CD14-positive monocyte (primary cell): ENCODE results near the gene AKT1S1. TPM values are rescaled to one million over a fixed set of nuclear protein-coding genes. Genes with fewer than 3 reads are reported as not detected.

Source experiments
- DNase-seq, 3 donors: peaks; one replicate each; pipeline ENCODE4 v3.0.0-alpha.2; 2011 to 2022
- H2AFZ ChIP-seq: 2 replicates; pipeline ENCODE4 v1.6.0; 2012; ENCODE audit warnings: mild to moderate bottlenecking, low read depth, low read length, inconsistent platforms; ENCODE audit not compliant: insufficient read depth, poor library complexity, severe bottlenecking
- H3K27ac ChIP-seq, 2 donors: 1 replicate in 1 of 2; 2 replicates in 1 of 2; pipeline ENCODE4 v1.5.1; 2012 to 2013; ENCODE audit warnings: low read length in 2 of 2, control low read depth in 1 of 2, inconsistent platforms in 1 of 2, low read depth in 1 of 2, mild to moderate bottlenecking in 1 of 2
- H3K27me3 ChIP-seq, 2 donors: one replicate each; pipeline versions ENCODE4 v1.6.0 to v1.6.1; 2011 to 2013; ENCODE audit warnings: low read length in 2 of 2; ENCODE audit not compliant: control insufficient read depth in 2 of 2, insufficient read depth in 2 of 2
- H3K36me3 ChIP-seq, 2 donors: replicated peaks in 1 of 2; 1 replicate in 1 of 2; 2 replicates in 1 of 2; pipeline versions ENCODE4 v1.5.1 to v1.6.1; 2012 to 2013; ENCODE audit warnings: low read length in 2 of 2, control low read depth in 1 of 2, inconsistent platforms in 1 of 2, mild to moderate bottlenecking in 1 of 2; ENCODE audit not compliant: insufficient read depth in 2 of 2, control insufficient read depth in 1 of 2
- H3K4me1 ChIP-seq, 2 donors: 1 replicate in 1 of 2; 2 replicates in 1 of 2; pipeline versions ENCODE4 v1.5.1 to v1.6.1; 2012 to 2013; ENCODE audit warnings: low read length in 2 of 2, control low read depth in 1 of 2, inconsistent platforms in 1 of 2, mild to moderate bottlenecking in 1 of 2, moderate library complexity in 1 of 2; ENCODE audit not compliant: insufficient read depth in 2 of 2, control insufficient read depth in 1 of 2
- H3K4me2 ChIP-seq: replicated peaks from 2 replicates; pipeline ENCODE3; 2012; ENCODE audit warnings: low read length, moderate library complexity, mild to moderate bottlenecking; ENCODE audit not compliant: poor library complexity, severe bottlenecking; ENCODE audit errors: extremely low read depth
- H3K4me3 ChIP-seq, 3 experiments: fragments of 200-600 bp in 1 of 3; sonication (generic) in 1 of 3; replicated peaks in 1 of 3; 1 replicate in 2 of 3; 2 replicates in 1 of 3; pipeline ENCODE4 v1.5.1; 2011 to 2013; ENCODE audit warnings: low read length in 3 of 3, mild to moderate bottlenecking in 3 of 3, control low read depth in 2 of 3, low read depth in 2 of 3, inconsistent platforms in 1 of 3, moderate library complexity in 1 of 3
- H3K79me2 ChIP-seq: 2 replicates; pipeline ENCODE4 v1.6.0; 2012; ENCODE audit warnings: mild to moderate bottlenecking, control low read depth, inconsistent platforms, low read length, moderate library complexity; ENCODE audit not compliant: insufficient read depth
- H3K9ac ChIP-seq: 2 replicates; pipeline ENCODE4 v1.6.0; 2017; ENCODE audit warnings: low read length, mild to moderate bottlenecking; ENCODE audit not compliant: insufficient read depth, poor library complexity, severe bottlenecking
- H3K9me3 ChIP-seq, 2 donors: replicated peaks in 1 of 2; 1 replicate in 1 of 2; 2 replicates in 1 of 2; pipeline versions ENCODE4 v1.5.1 to v1.6.1; 2012 to 2013; ENCODE audit warnings: low read length in 2 of 2, control low read depth in 1 of 2; ENCODE audit not compliant: control insufficient read depth in 1 of 2, insufficient read depth in 1 of 2
- H4K20me1 ChIP-seq: 2 replicates; pipeline ENCODE4 v1.6.0; 2012; ENCODE audit warnings: mild to moderate bottlenecking, low read length, control low read depth, moderate library complexity; ENCODE audit not compliant: insufficient read depth
- H3K27ac Mint-ChIP-seq, 7 donors: one replicate each; pipeline ENCODE4 v1.8.0; 2020; ENCODE audit warnings: mild to moderate bottlenecking in 7 of 7, mixed read lengths in 7 of 7, moderate library complexity in 6 of 7, inconsistent platforms in 2 of 7
- H3K27me3 Mint-ChIP-seq, 3 donors: one replicate each; pipeline ENCODE4 v1.8.0; 2021 to 2022; ENCODE audit warnings: low read depth in 3 of 3, mild to moderate bottlenecking in 3 of 3, mixed read lengths in 3 of 3, moderate library complexity in 3 of 3, inconsistent platforms in 1 of 3
- H3K36me3 Mint-ChIP-seq, 2 donors: one replicate each; pipeline ENCODE4 v1.8.0; 2020; ENCODE audit warnings: mixed read lengths in 2 of 2, inconsistent platforms in 1 of 2, mild to moderate bottlenecking in 1 of 2
- H3K4me1 Mint-ChIP-seq: one replicate; pipeline ENCODE4 v1.8.0; 2020; ENCODE audit warnings: mild to moderate bottlenecking, mixed read lengths
- H3K4me3 Mint-ChIP-seq, 2 donors: one replicate each; pipeline ENCODE4 v1.8.0; 2020; ENCODE audit warnings: mild to moderate bottlenecking in 2 of 2, mixed read lengths in 2 of 2, moderate library complexity in 1 of 2
- H3K9me3 Mint-ChIP-seq, 7 donors: one replicate each; pipeline ENCODE4 v1.8.0; 2020 to 2022; ENCODE audit warnings: mixed read lengths in 7 of 7, mild to moderate bottlenecking in 6 of 7, moderate library complexity in 6 of 7, inconsistent platforms in 2 of 7
- CTCF ChIP-seq: fragments of 200-600 bp; IDR thresholded peaks from one replicate; pipeline ENCODE4 v1.8.0; 2022; ENCODE audit warnings: antibody characterized with exemption, mild to moderate bottlenecking
- WGBS: methylation state at CpG from one replicate; pipeline ENCODE4 v1.1.5; 2013; ENCODE audit warnings: missing lambda C conversion rate; ENCODE audit not compliant: insufficient coverage; 5-methylcytosine and 5-hydroxymethylcytosine counted together
- intact Hi-C, 2 donors: fragments of 100-400 bp; cut with micrococcal nuclease; formaldehyde crosslinking; loops; one replicate each; pipeline versions ENCODE4 v1.15.0 to v1.15.1; 2023
- polyA plus RNA-seq, 3 donors: library from polyadenylated mRNA; depleted of rRNA in 1 of 3; unstranded in 2 of 3; stranded (reverse) in 1 of 3; fragments of 300-500 nt in 2 of 3; fragments of >200 nt in 1 of 3; fragmentation: Illumina TruSeq in 2 of 3; gene quantifications; 1 replicate in 2 of 3; 2 replicates in 1 of 3; pipeline ENCODE4 v1.2.3, GENCODE V29; 2012 to 2021

Gene AKT1S1
- polyA plus RNA-seq, 3 donors = 5.4 to 18.2 (median 6.6) TPM

GRCh38 chr19:49848938-49849337 lies 28.2 kb downstream of the AKT1S1 start:
- no CpG with 5 or more reads among the region's 3 CpGs for WGBS
- Histone ChIP-seq H3K4me2 (no peak overlapping the region), H3K79me2 (peaks cover 20% of the 10 kb centered on the region), H3K27me3 (peaks cover 7 to 12% of the 10 kb centered on the region in 2 donors), H3K4me3 (peak overlapping the region in 1 of 3 experiments; percentile 46), H4K20me1 (peaks cover 21% of the 10 kb centered on the region), H3K36me3 (no peaks in the 10 kb centered on the region), H3K9me3 (peaks cover 4% of the 10 kb centered on the region in 2 donors), H3K27ac (peak overlapping the region in 1 of 2 donors; percentile 49), H3K4me1 (peaks cover 47 to 55% of the 10 kb centered on the region in 2 donors), H3K9ac (no peak overlapping the region), H2AFZ (no peak overlapping the region)
- Mint-ChIP-seq H3K4me1 (peaks cover 55% of the 10 kb centered on the region), H3K27ac (peak overlapping the region; percentile 64 to 90 (median 81)), H3K9me3 (peaks cover 4 to 11% (median 8%) of the 10 kb centered on the region in 7 donors), H3K27me3 (peaks cover 13 to 17% (median 14%) of the 10 kb centered on the region in 3 donors), H3K36me3 (peaks cover 8 to 9% of the 10 kb centered on the region in 2 donors), H3K4me3 (peak overlapping the region in 1 of 2 donors; percentile 28)
- TF ChIP-seq CTCF = no peak
- DNase-seq = peak in 1 of 3 donors; percentile 31
- intact Hi-C loops = no loop called here

GRCh38 chr19:49847731-49848696 lies 29.1 kb downstream of the AKT1S1 start:
- Histone ChIP-seq H3K79me2 (peaks cover 13% of the 10 kb centered on the region), H3K4me2 (peak overlapping the region; percentile 33), H3K27ac (peak overlapping the region; percentile 11 to 49), H3K36me3 (no peaks in the 10 kb centered on the region), H4K20me1 (peaks cover 14% of the 10 kb centered on the region), H3K9ac (no peak overlapping the region), H3K4me1 (peaks cover 49 to 63% of the 10 kb centered on the region in 2 donors), H2AFZ (no peak overlapping the region), H3K9me3 (peaks cover 4% of the 10 kb centered on the region in 2 donors), H3K4me3 (peak overlapping the region in 1 of 3 experiments; percentile 46), H3K27me3 (peaks cover 7 to 12% of the 10 kb centered on the region in 2 donors)
- peaks cover 4 to 11% (median 8%) of the 10 kb centered on the region in 7 donors for H3K9me3 Mint-ChIP-seq
- H3K27ac Mint-ChIP-seq = peak overlapping the region; percentile 66 to 90 (median 81)
- peak overlapping the region in 1 of 2 donors; percentile 57 for H3K4me3 Mint-ChIP-seq
- H3K4me1 Mint-ChIP-seq = peaks cover 53% of the 10 kb centered on the region
- intact Hi-C loops = no loop called here
- no peak for TF ChIP-seq CTCF
- peaks cover 13 to 14% (median 13%) of the 10 kb centered on the region in 3 donors for H3K27me3 Mint-ChIP-seq
- WGBS = 97% methylated on average over 6 of the region's 10 CpGs
- peaks cover 8 to 9% of the 10 kb centered on the region in 2 donors for H3K36me3 Mint-ChIP-seq
- DNase-seq = peak; percentile 58 to 79 (median 71)
